Ovary (tissue), 9 donors: ENCODE measurements around the gene ABCF2. TPM values are rescaled to one million over a fixed set of nuclear protein-coding genes. Genes with fewer than 3 reads are reported as not detected.
A peak's percentile ranks its signal among the peaks of the same experiment; 100 is the strongest.

Source experiments
- DNase-seq, 5 donors: peaks; one replicate each; pipeline ENCODE4 v3.0.0-alpha.2; 2019 to 2020
- H3K27ac ChIP-seq, 2 donors: fragments of 200-600 bp; one replicate each; pipeline versions ENCODE4 v1.5.1 to v1.8.0; 2019 to 2022
- H3K27me3 ChIP-seq: fragments of 200-600 bp; one replicate; pipeline ENCODE4 v1.8.0; 2022
- H3K36me3 ChIP-seq: fragments of 200-600 bp; sonication (generic); one replicate; pipeline ENCODE4 v1.5.1; 2019
- H3K4me1 ChIP-seq: one replicate; pipeline ENCODE4 v1.8.1; 2013; ENCODE audit warnings: mild to moderate bottlenecking, moderate library complexity; ENCODE audit not compliant: insufficient read depth
- H3K4me3 ChIP-seq: fragments of 200-600 bp; sonication (generic); one replicate; pipeline ENCODE4 v1.5.1; 2017
- H3K9me3 ChIP-seq, 2 donors: fragments of 200-600 bp in 1 of 2; sonication (generic) in 1 of 2; one replicate each; pipeline versions ENCODE4 v1.5.1 to v1.8.1; 2013 to 2019; ENCODE audit warnings: mild to moderate bottlenecking in 1 of 2, moderate library complexity in 1 of 2
- CTCF ChIP-seq, 3 donors: fragments of 450-650 bp in 2 of 3; fragments of 200-600 bp in 1 of 3; IDR thresholded peaks; one replicate each; pipeline versions ENCODE4 v1.5.1 to v1.8.0; 2016 to 2022; ENCODE audit warnings: antibody characterized with exemption in 3 of 3, mild to moderate bottlenecking in 1 of 3
- EP300 ChIP-seq: sonication (generic); formaldehyde crosslinking; IDR thresholded peaks from one replicate; pipeline ENCODE4 v1.6.1; 2017; ENCODE audit warnings: antibody characterized with exemption
- POLR2A ChIP-seq: fragments of 450-650 bp; IDR thresholded peaks from one replicate; pipeline ENCODE4 v1.6.1; 2017; ENCODE audit warnings: antibody characterized with exemption, mild to moderate bottlenecking, moderate library complexity
- WGBS, 3 donors: extraction: QIAGEN DNeasy Blood & Tissue Kit in 1 of 3; methylation state at CpG; one replicate each; pipeline versions ENCODE4 v1.1.5 to v1.1.7; 2013 to 2017; 5-methylcytosine and 5-hydroxymethylcytosine counted together
- intact Hi-C, 4 donors: fragments of 100-400 bp; cut with DNase I; formaldehyde crosslinking; loops; one replicate each; pipeline versions ENCODE4 v1.11.0 to v1.15.1; 2022 to 2023
- polyA plus RNA-seq, 2 donors: library from polyadenylated mRNA; stranded (reverse); fragments of 200-250 nt in 1 of 2; fragments of 350-450 nt in 1 of 2; fragmentation: Illumina TruSeq in 1 of 2; extraction: RNeasy Lipid Tissue Mini Kit (QIAGEN cat#74804) in 1 of 2; gene quantifications; one replicate each; pipeline ENCODE4 v1.2.3, GENCODE V29; 2013 to 2014
- total RNA-seq, 7 donors: library from RNA; depleted of rRNA in 2 of 7; stranded (reverse); fragments of >200 nt in 2 of 7; fragmentation: NEBNext Ultra II Directional in 3 of 7; extraction: Animal tissue kit (Norgen Biotek cat#: 25700) in 3 of 7; gene quantifications; one replicate each; pipeline versions ENCODE4 v1.1.0 to v1.2.4, GENCODE V29; 2016 to 2023
- donor health status: DM: no; HTN: no; CAD: no; lungs with moderate emphysema.
- donor health status: DM: no; HTN: no; CAD: no.
- donor health status: Bipolar disorder and iron deficiency.
- donor health status: DM: yes; HTN: yes; CAD: no.
- donor health status: DM: no; HTN: no; CAD: no.
- donor health status: DM: yes; HTN: yes; CAD: no.

The ABCF2 gene
- total and polyA plus RNA-seq, 9 donors, result 13.6 to 40.3 (median 27.6) TPM

- no peak for DNase-seq
- 65 to 75% (median 74%) methylated on average over 23 of the region's 23 CpGs for WGBS, 3 donors
- Histone ChIP-seq H3K4me1 (no peaks in the 10 kb centered on the region), H3K27ac (no peak overlapping the region), H3K9me3 (no peaks in the 10 kb centered on the region), H3K36me3 (no peaks in the 10 kb centered on the region), H3K4me3 (no peak overlapping the region), H3K27me3 (no peaks in the 10 kb centered on the region)
- intact Hi-C loops, result loop anchor here in 1 of 4 donors (5.0 kb wide), 1 partner anchor 49 kb away; no protein-coding TSS in a partner anchor
- TF ChIP-seq CTCF (IDR thresholded peaks at IDR 0.05) (no peak), POLR2A (no peak), EP300 (no peak)
Observed at GRCh38 chr7:151175793-151176311, 51.2 kb downstream of the ABCF2 start.

GRCh38 chr7:151175047-151175792 is 51.8 kb downstream of the ABCF2 start:
- Histone ChIP-seq H3K4me1 (no peaks in the 10 kb centered on the region), H3K27ac (no peak overlapping the region), H3K36me3 (no peaks in the 10 kb centered on the region), H3K9me3 (no peaks in the 10 kb centered on the region), H3K27me3 (no peaks in the 10 kb centered on the region), H3K4me3 (no peak overlapping the region)
- no peak for DNase-seq
- intact Hi-C loops, result loop anchor here in 1 of 4 donors (5.0 kb wide), 1 partner anchor 48 kb away; no protein-coding TSS in a partner anchor
- 73 to 78% (median 76%) methylated on average over 16 of the region's 16 CpGs for WGBS, 3 donors
- no peak for TF ChIP-seq EP300
- TF ChIP-seq CTCF (IDR thresholded peaks at IDR 0.05), result no peak
- TF ChIP-seq POLR2A, result no peak

- intact Hi-C loops, result loop anchor here in 2 of 4 donors (5.0 kb wide), 1 partner anchor 47 kb away; no protein-coding TSS in a partner anchor
- no peaks in the 10 kb centered on the region for H3K4me1 ChIP-seq
- H3K27me3 ChIP-seq, result no peaks in the 10 kb centered on the region
- WGBS, 3 donors, result 53 to 57% (median 57%) methylated on average over 71 to 77 of the region's 77 CpGs
- peak in 2 of 5 donors; percentile 45 to 55 for DNase-seq
- TF ChIP-seq EP300 (no peak), POLR2A (no peak), CTCF (IDR thresholded peaks at IDR 0.05) (no peak)
- H3K36me3 ChIP-seq, result no peaks in the 10 kb centered on the region
- H3K4me3 ChIP-seq, result no peak overlapping the region
- H3K9me3 ChIP-seq, result no peaks in the 10 kb centered on the region
- H3K27ac ChIP-seq, result no peak overlapping the region
Observed at GRCh38 chr7:151174246-151175046, 52.6 kb downstream of the ABCF2 start.

GRCh38 chr7:151173386-151174245 is 53.4 kb downstream of the ABCF2 start:
- intact Hi-C loops, result loop anchor here in 2 of 4 donors (2.0 to 5.0 kb wide), 2 partner anchors 46 to 129 kb away; no protein-coding TSS in a partner anchor
- WGBS, 3 donors, result 83 to 87% (median 86%) methylated on average over 43 of the region's 43 CpGs
- no peak for DNase-seq

More at GRCh38 chr7:151173386-151174245, 53.4 kb downstream of the ABCF2 start:
- no peaks in the 10 kb centered on the region for H3K36me3 ChIP-seq
- no peaks in the 10 kb centered on the region for H3K4me1 ChIP-seq
- no peaks in the 10 kb centered on the region for H3K9me3 ChIP-seq
- no peak for TF ChIP-seq POLR2A
- TF ChIP-seq EP300, result no peak
- no peak for TF ChIP-seq CTCF (IDR thresholded peaks at IDR 0.05)
- no peak overlapping the region for H3K4me3 ChIP-seq
- no peaks in the 10 kb centered on the region for H3K27me3 ChIP-seq
- no peak overlapping the region for H3K27ac ChIP-seq
